Caco-2 (cell line): ENCODE measurements around the gene CTSL. TPM values are rescaled to one million over a fixed set of nuclear protein-coding genes. Genes with fewer than 3 reads are reported as not detected.

Experiments
- BruUV-seq: library from RNA; stranded (reverse); fragments of 400-500 nt; replicated peaks from 2 replicates; lab custom pipeline; 2021; lab: Mats Ljungman, UMichigan
- CTCF ChIA-PET: fragments of 300-600 bp; sonication (Branson Sonifier 250); formaldehyde crosslinking; loops from one replicate; lab custom pipeline; 2022; ENCODE audit warnings: antibody characterized with exemption; lab: Charles Lee
- POLR2A ChIA-PET: fragments of 300-600 bp; sonication (Branson Sonifier 250); formaldehyde crosslinking; loops from one replicate; lab custom pipeline; 2022; ENCODE audit warnings: antibody characterized with exemption; lab: Charles Lee
- DNase-seq, 2 experiments: peaks; one replicate each; pipeline versions ENCODE4 v3.0.0 to v3.0.0-alpha.2; 2020 to 2022
- H3K27me3 ChIP-seq: replicated peaks from 2 replicates; pipeline ENCODE4 v1.6.0; 2011; ENCODE audit warnings: low read length; ENCODE audit not compliant: control insufficient read depth, insufficient read depth
- H3K36me3 ChIP-seq: 2 replicates; pipeline ENCODE4 v1.5.1; 2011; ENCODE audit warnings: low read length; ENCODE audit not compliant: control insufficient read depth, insufficient read depth
- H3K4me1 ChIP-seq: fragments of 250-450 bp; sonication (Bioruptor Pico); 2 replicates; pipeline ENCODE4 v1.5.1; 2020; ENCODE audit warnings: mild to moderate bottlenecking
- H3K4me3 ChIP-seq: 2 replicates; pipeline ENCODE4 v1.5.1; 2011; ENCODE audit warnings: low read depth, mild to moderate bottlenecking, control low read depth, low read length
- H3K9me3 ChIP-seq: fragments of 250-450 bp; sonication (Bioruptor Pico); 2 replicates; pipeline ENCODE4 v1.5.1; 2020; ENCODE audit warnings: mild to moderate bottlenecking, moderate library complexity
- H3K27ac Mint-ChIP-seq: one replicate; pipeline ENCODE4 v1.8.0; 2022; ENCODE audit warnings: mixed read lengths; ENCODE audit not compliant: unreplicated experiment
- H3K27me3 Mint-ChIP-seq: one replicate; pipeline ENCODE4 v1.8.0; 2022; ENCODE audit warnings: mixed read lengths; ENCODE audit not compliant: insufficient read depth, unreplicated experiment
- H3K36me3 Mint-ChIP-seq: one replicate; pipeline ENCODE4 v1.8.0; 2022; ENCODE audit warnings: mild to moderate bottlenecking, mixed read lengths; ENCODE audit not compliant: insufficient read depth, unreplicated experiment
- H3K4me1 Mint-ChIP-seq: one replicate; pipeline ENCODE4 v1.8.0; 2022; ENCODE audit warnings: low read depth, mixed read lengths; ENCODE audit not compliant: unreplicated experiment
- H3K4me3 Mint-ChIP-seq: one replicate; pipeline ENCODE4 v1.8.0; 2022; ENCODE audit warnings: mild to moderate bottlenecking, moderate library complexity, mixed read lengths; ENCODE audit not compliant: unreplicated experiment
- H3K9me3 Mint-ChIP-seq: one replicate; pipeline ENCODE4 v1.8.0; 2022; ENCODE audit warnings: mixed read lengths; ENCODE audit not compliant: unreplicated experiment
- intact Hi-C: fragments of 100-400 bp; cut with micrococcal nuclease; formaldehyde crosslinking; loops from one replicate; pipeline ENCODE4 v1.10.0; 2022; ENCODE audit not compliant: unreplicated experiment
- total RNA-seq: library from RNA; stranded (reverse); gene quantifications from 2 replicates; pipeline ENCODE4 v1.2.3, GENCODE V29; 2022
- TF ChIP-seq, protein P1 (sequence below), 2 experiments: fragments of 200-600 bp in 1 of 2; IDR thresholded peaks; 1 replicate in 1 of 2; 2 replicates in 1 of 2; pipeline versions ENCODE4 v1.5.1 to v1.8.0; 2011 to 2022; ENCODE audit warnings: antibody characterized with exemption in 1 of 2, control low read depth in 1 of 2, inconsistent platforms in 1 of 2, low read depth in 1 of 2, low read length in 1 of 2, mild to moderate bottlenecking in 1 of 2, moderate library complexity in 1 of 2; ENCODE audit not compliant: insufficient read depth in 1 of 2, severe bottlenecking in 1 of 2, unreplicated experiment in 1 of 2

Gene CTSL
- total RNA-seq, 1 experiment from 2014 or later, result 50.1 TPM

GRCh38 chr9:87682085-87682484 lies 43.8 kb upstream of the CTSL start:
- Histone ChIP-seq H3K27me3 (no peaks in the 10 kb centered on the region), H3K36me3 (no peaks in the 10 kb centered on the region; the same call in 1 of the 2 replicates), H3K4me1 (no peaks in the 10 kb centered on the region), H3K4me3 (no peak overlapping the region), H3K9me3 (no peaks in the 10 kb centered on the region)
- no peak overlapping the region for H3K27ac Mint-ChIP-seq
- peaks cover 28% of the 10 kb centered on the region for H3K36me3 Mint-ChIP-seq
- H3K9me3 Mint-ChIP-seq, result no peaks in the 10 kb centered on the region
- no peaks in the 10 kb centered on the region for H3K27me3 Mint-ChIP-seq
- BruUV-seq, result no TSS peak
- no peak overlapping the region for H3K4me3 Mint-ChIP-seq
- intact Hi-C loops, result loop anchor here (5.0 kb wide), 1 partner anchor 45 kb away; the partner anchor contains the start of gene CTSL
- no peaks in the 10 kb centered on the region for H3K4me1 Mint-ChIP-seq
- CTCF ChIA-PET, result interaction anchor here (0.7 kb wide), 1 partner anchor 130 kb away, joined by 3 read pairs; no protein-coding TSS in a partner anchor
- DNase-seq, result no peak
- POLR2A ChIA-PET, result no interaction called here
- TF ChIP-seq, protein P1, sequence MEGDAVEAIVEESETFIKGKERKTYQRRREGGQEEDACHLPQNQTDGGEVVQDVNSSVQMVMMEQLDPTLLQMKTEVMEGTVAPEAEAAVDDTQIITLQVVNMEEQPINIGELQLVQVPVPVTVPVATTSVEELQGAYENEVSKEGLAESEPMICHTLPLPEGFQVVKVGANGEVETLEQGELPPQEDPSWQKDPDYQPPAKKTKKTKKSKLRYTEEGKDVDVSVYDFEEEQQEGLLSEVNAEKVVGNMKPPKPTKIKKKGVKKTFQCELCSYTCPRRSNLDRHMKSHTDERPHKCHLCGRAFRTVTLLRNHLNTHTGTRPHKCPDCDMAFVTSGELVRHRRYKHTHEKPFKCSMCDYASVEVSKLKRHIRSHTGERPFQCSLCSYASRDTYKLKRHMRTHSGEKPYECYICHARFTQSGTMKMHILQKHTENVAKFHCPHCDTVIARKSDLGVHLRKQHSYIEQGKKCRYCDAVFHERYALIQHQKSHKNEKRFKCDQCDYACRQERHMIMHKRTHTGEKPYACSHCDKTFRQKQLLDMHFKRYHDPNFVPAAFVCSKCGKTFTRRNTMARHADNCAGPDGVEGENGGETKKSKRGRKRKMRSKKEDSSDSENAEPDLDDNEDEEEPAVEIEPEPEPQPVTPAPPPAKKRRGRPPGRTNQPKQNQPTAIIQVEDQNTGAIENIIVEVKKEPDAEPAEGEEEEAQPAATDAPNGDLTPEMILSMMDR (IDR thresholded peaks at IDR 0.05; ENCODE audit: insufficient read depth in 1 of 2, low read depth in 1 of 2, low read length in 1 of 2, severe bottlenecking in 1 of 2, unreplicated experiment in 1 of 2), result no peak

DNA sequence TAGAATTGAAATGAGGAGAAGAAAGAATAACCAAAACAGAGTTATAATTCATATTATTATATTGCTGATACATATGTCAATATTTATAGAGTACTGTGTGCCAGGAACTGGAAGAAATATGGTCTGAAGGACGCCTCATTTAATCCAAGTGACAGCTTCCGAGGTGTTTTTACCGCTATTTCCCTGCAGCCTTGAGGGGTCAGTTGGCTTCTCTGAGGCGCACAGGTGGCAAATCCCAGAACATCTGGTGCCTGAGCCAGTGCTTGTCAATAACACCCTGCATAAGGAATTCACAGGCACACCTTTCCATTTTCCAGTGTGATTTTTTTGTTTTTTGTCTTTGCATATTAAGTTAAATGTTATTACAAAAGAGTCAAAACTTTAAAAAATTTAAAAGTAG lies 43.3 kb upstream of the CTSL start:
- H3K27me3 Mint-ChIP-seq, result no peaks in the 10 kb centered on the region
- H3K27ac Mint-ChIP-seq, result no peak overlapping the region
- H3K36me3 Mint-ChIP-seq, result peaks cover 28% of the 10 kb centered on the region
- no TSS peak for BruUV-seq
- no peak for DNase-seq
- no peaks in the 10 kb centered on the region for H3K9me3 Mint-ChIP-seq
- H3K4me1 Mint-ChIP-seq, result no peaks in the 10 kb centered on the region
- intact Hi-C loops, result loop anchor here (5.0 kb wide), 1 partner anchor 45 kb away; the partner anchor contains the start of gene CTSL
- Histone ChIP-seq H3K9me3 (no peaks in the 10 kb centered on the region), H3K4me3 (no peak overlapping the region), H3K4me1 (no peaks in the 10 kb centered on the region), H3K36me3 (no peaks in the 10 kb centered on the region; the same call in 1 of the 2 replicates), H3K27me3 (no peaks in the 10 kb centered on the region)
- TF ChIP-seq, protein P1 (IDR thresholded peaks at IDR 0.05; ENCODE audit: insufficient read depth in 1 of 2, low read depth in 1 of 2, low read length in 1 of 2, severe bottlenecking in 1 of 2, unreplicated experiment in 1 of 2), result no peak
- H3K4me3 Mint-ChIP-seq, result no peak overlapping the region
- POLR2A ChIA-PET, result no interaction called here
- CTCF ChIA-PET, result interaction anchor here (0.7 kb wide), 1 partner anchor 130 kb away, joined by 3 read pairs; no protein-coding TSS in a partner anchor

DNA sequence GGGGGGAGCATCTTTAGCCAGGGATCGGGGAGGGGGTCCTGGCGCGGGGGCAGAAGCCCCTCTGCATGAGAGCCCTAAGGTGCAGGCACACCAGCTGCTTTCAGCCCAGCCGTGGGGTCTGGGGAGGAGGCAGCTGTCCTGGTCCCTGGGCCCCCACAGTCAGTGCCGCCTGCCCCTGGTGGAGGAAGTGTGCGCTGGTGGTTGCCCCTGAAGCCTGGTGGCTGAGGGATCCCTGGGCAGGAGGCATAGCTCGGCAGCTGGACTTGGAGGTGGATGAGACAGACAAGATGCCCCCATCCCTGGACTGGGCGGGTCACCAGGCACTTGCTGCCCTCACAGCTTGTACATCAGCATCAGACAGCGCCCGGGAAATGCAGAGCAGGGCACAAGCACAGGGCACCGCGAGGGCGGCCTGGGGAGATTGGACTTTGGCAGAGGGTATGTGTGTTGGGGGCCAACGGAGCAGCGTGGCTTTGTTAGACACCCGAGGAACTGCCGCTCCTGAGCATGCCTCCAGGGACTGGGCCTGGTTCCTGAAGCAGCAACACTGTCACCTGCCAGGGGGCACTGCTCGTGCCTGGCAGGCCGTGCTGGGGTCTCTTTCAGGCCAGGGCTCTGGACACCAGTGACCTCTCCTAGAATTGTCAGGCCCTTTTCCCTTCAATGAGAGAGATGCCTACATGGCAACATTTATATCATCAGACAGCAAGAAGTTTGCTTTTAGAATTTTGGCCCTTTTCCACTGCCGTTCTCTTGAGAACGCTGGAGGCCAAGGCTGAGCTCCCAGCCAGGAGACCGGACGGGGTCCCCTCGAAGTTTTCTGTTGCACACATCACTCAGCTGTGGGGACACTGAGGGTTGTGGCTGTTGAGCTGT lies 41.9 kb upstream of the CTSL start:
- Histone ChIP-seq H3K36me3 (no peaks in the 10 kb centered on the region; the same call in 1 of the 2 replicates), H3K4me1 (no peaks in the 10 kb centered on the region), H3K9me3 (no peaks in the 10 kb centered on the region), H3K27me3 (no peaks in the 10 kb centered on the region), H3K4me3 (no peak overlapping the region)
- CTCF ChIA-PET, result interaction anchor here (1.1 kb wide), 1 partner anchor 42 kb away, joined by 4 read pairs; the partner anchor contains the start of gene CTSL
- H3K9me3 Mint-ChIP-seq, result no peaks in the 10 kb centered on the region
- intact Hi-C loops, result loop anchor here (5.0 kb wide), 1 partner anchor 43 kb away; the partner anchor contains the start of gene CTSL
- no peaks in the 10 kb centered on the region for H3K27me3 Mint-ChIP-seq
- peaks cover 23% of the 10 kb centered on the region for H3K36me3 Mint-ChIP-seq
- BruUV-seq, result no TSS peak
- H3K4me3 Mint-ChIP-seq, result no peak overlapping the region
- H3K27ac Mint-ChIP-seq, result no peak overlapping the region
- no peak for DNase-seq
- H3K4me1 Mint-ChIP-seq, result no peaks in the 10 kb centered on the region
- TF ChIP-seq, protein P1 (IDR thresholded peaks at IDR 0.05; ENCODE audit: insufficient read depth in 1 of 2, low read depth in 1 of 2, low read length in 1 of 2, severe bottlenecking in 1 of 2, unreplicated experiment in 1 of 2), result no peak
- POLR2A ChIA-PET, result no interaction called here
